Neural progenitor cell (in vitro differentiated cells): ENCODE data around the gene IQUB. TPM values are rescaled to one million over a fixed set of nuclear protein-coding genes. Genes with fewer than 3 reads are reported as not detected.
A peak's percentile ranks its signal among the peaks of the same experiment; 100 is the strongest.

Experiments
- DNase-seq: peaks from one replicate; pipeline ENCODE4 v3.0.0-alpha.2; 2016; ENCODE audit warnings: low spot score
- H2AFZ ChIP-seq: fragments of 200-600 bp; sonication (generic); replicated peaks from 2 replicates; pipeline ENCODE4 v1.6.1; 2016; ENCODE audit warnings: antibody characterized with exemption
- H3F3A ChIP-seq: fragments of 200-600 bp; sonication (generic); 2 replicates; pipeline ENCODE4 v1.6.1; 2016; ENCODE audit warnings: antibody characterized with exemption, low read depth
- H3K27ac ChIP-seq: fragments of 200-600 bp; sonication (generic); 2 replicates; pipeline ENCODE4 v1.5.1; 2016; ENCODE audit warnings: mild to moderate bottlenecking
- H3K27me3 ChIP-seq: fragments of 200-600 bp; sonication (generic); 2 replicates; pipeline ENCODE4 v1.6.1; 2016; ENCODE audit warnings: mild to moderate bottlenecking, moderate library complexity
- H3K36me3 ChIP-seq: fragments of 200-600 bp; sonication (generic); 2 replicates; pipeline ENCODE4 v1.5.1; 2016
- H3K4me1 ChIP-seq: fragments of 200-600 bp; sonication (generic); 2 replicates; pipeline ENCODE4 v1.6.1; 2016; ENCODE audit warnings: mixed run types
- H3K4me2 ChIP-seq: fragments of 200-600 bp; sonication (generic); 2 replicates; pipeline ENCODE4 v1.6.1; 2016
- H3K4me3 ChIP-seq: fragments of 200-600 bp; sonication (generic); 2 replicates; pipeline ENCODE4 v1.5.1; 2016
- H3K79me2 ChIP-seq: fragments of 200-600 bp; sonication (generic); 2 replicates; pipeline ENCODE4 v1.6.1; 2016; ENCODE audit warnings: low read depth
- H3K9ac ChIP-seq: fragments of 200-600 bp; sonication (generic); 2 replicates; pipeline ENCODE4 v1.6.1; 2016
- H3K9me3 ChIP-seq: fragments of 200-600 bp; sonication (generic); 2 replicates; pipeline ENCODE4 v1.5.1; 2016; ENCODE audit warnings: low read depth
- H4K20me1 ChIP-seq: fragments of 200-600 bp; sonication (generic); 2 replicates; pipeline ENCODE4 v1.6.1; 2016; ENCODE audit warnings: low read depth
- H3K27ac Mint-ChIP-seq: 3 replicates; pipeline ENCODE4 v1.8.0; 2021; ENCODE audit warnings: mixed read lengths
- H3K27me3 Mint-ChIP-seq: 2 replicates; pipeline ENCODE4 v1.8.0; 2022; ENCODE audit warnings: low read depth, mild to moderate bottlenecking, inconsistent platforms, moderate library complexity, mixed read lengths; ENCODE audit not compliant: insufficient read depth
- H3K36me3 Mint-ChIP-seq: 3 replicates; pipeline ENCODE4 v1.8.0; 2021; ENCODE audit warnings: mixed read lengths
- H3K4me1 Mint-ChIP-seq: 3 replicates; pipeline ENCODE4 v1.8.0; 2021; ENCODE audit warnings: mixed read lengths
- H3K4me3 Mint-ChIP-seq: 3 replicates; pipeline ENCODE4 v1.8.0; 2021; ENCODE audit warnings: mild to moderate bottlenecking, moderate library complexity, mixed read lengths
- H3K9me3 Mint-ChIP-seq: 3 replicates; pipeline ENCODE4 v1.8.0; 2020; ENCODE audit warnings: mixed read lengths
- CTCF ChIP-seq: fragments of 200-600 bp; sonication (generic); IDR thresholded peaks from 2 replicates; pipeline ENCODE4 v1.5.1; 2017; ENCODE audit warnings: antibody characterized with exemption, mild to moderate bottlenecking
- EZH2 ChIP-seq: fragments of 200-600 bp; sonication (generic); IDR thresholded peaks from 2 replicates; pipeline ENCODE4 v1.6.1; 2017; ENCODE audit warnings: antibody characterized with exemption, mild to moderate bottlenecking, moderate library complexity
- EZH2phosphoT487 ChIP-seq: fragments of 200-600 bp; sonication (generic); IDR thresholded peaks from 2 replicates; pipeline ENCODE4 v1.6.1; 2017; ENCODE audit warnings: antibody characterized with exemption
- total RNA-seq: library from RNA; depleted of rRNA; stranded (reverse); fragments of >200 nt; gene quantifications from 2 replicates; pipeline ENCODE4 v1.2.3, GENCODE V29; 2015; ENCODE audit warnings: low replicate concordance

IQUB gene
- total RNA-seq, 1 donor from 2014 or later = 0.58 TPM

- no peaks in the 10 kb centered on the region for H3K9me3 Mint-ChIP-seq
These were observed 73.8 kb downstream of the IQUB start for GRCh38 chr7:123460616-123461015.

GRCh38 chr7:123455965-123456470 lies 78.4 kb downstream of the IQUB start:
- no peak overlapping the region for H3K4me3 Mint-ChIP-seq
- Histone ChIP-seq H3K79me2 (no peaks in the 10 kb centered on the region), H2AFZ (no peak overlapping the region), H3K4me2 (no peak overlapping the region), H3K9me3 (no peaks in the 10 kb centered on the region), H3K27me3 (no peaks in the 10 kb centered on the region), H3K4me3 (no peak overlapping the region), H3K4me1 (no peaks in the 10 kb centered on the region), H4K20me1 (no peaks in the 10 kb centered on the region), H3K36me3 (no peaks in the 10 kb centered on the region), H3K9ac (no peak overlapping the region), H3F3A (no peaks in the 10 kb centered on the region), H3K27ac (no peak overlapping the region)
- H3K4me1 Mint-ChIP-seq = no peaks in the 10 kb centered on the region
- H3K27ac Mint-ChIP-seq = no peak overlapping the region
- no peaks in the 10 kb centered on the region for H3K27me3 Mint-ChIP-seq
- TF ChIP-seq EZH2 (no peak), EZH2phosphoT487 (no peak), CTCF (no peak)
- DNase-seq = no peak
- peaks cover 13% of the 10 kb centered on the region for H3K36me3 Mint-ChIP-seq
- H3K9me3 Mint-ChIP-seq = peaks cover 10% of the 10 kb centered on the region

More at GRCh38 chr7:123460616-123461015, 73.8 kb downstream of the IQUB start:
- no peak overlapping the region for H3K4me3 ChIP-seq
- H3K4me1 ChIP-seq = peaks cover 6% of the 10 kb centered on the region
- H3K27me3 ChIP-seq = no peaks in the 10 kb centered on the region
- no peak overlapping the region for H3K27ac ChIP-seq
- no peaks in the 10 kb centered on the region for H3K9me3 ChIP-seq
- Mint-ChIP-seq H3K4me1 (no peaks in the 10 kb centered on the region), H3K36me3 (no peaks in the 10 kb centered on the region), H3K4me3 (no peak overlapping the region), H3K27ac (no peak overlapping the region), H3K27me3 (no peaks in the 10 kb centered on the region)
- no peak overlapping the region for H2AFZ ChIP-seq
- TF ChIP-seq EZH2 = no peak
- TF ChIP-seq EZH2phosphoT487 = no peak
- no peak for TF ChIP-seq CTCF
- H3K9ac ChIP-seq = no peak overlapping the region
- H4K20me1 ChIP-seq = no peaks in the 10 kb centered on the region
- no peaks in the 10 kb centered on the region for H3K36me3 ChIP-seq
- H3K4me2 ChIP-seq = no peak overlapping the region
- no peaks in the 10 kb centered on the region for H3K79me2 ChIP-seq
- DNase-seq = no peak
- H3F3A ChIP-seq = no peaks in the 10 kb centered on the region

- peak overlapping the region; percentile 84 for H3K27ac ChIP-seq
- no peaks in the 10 kb centered on the region for H3K27me3 Mint-ChIP-seq
- H3K36me3 Mint-ChIP-seq = no peaks in the 10 kb centered on the region
- DNase-seq = peak; percentile 67
- no peak overlapping the region for H3K27ac Mint-ChIP-seq
- peaks cover 9% of the 10 kb centered on the region for H3K9me3 Mint-ChIP-seq
- no peak overlapping the region for H3K9ac ChIP-seq
- no peaks in the 10 kb centered on the region for H4K20me1 ChIP-seq
- H3K4me1 ChIP-seq = peaks cover 14% of the 10 kb centered on the region
- H3K9me3 ChIP-seq = no peaks in the 10 kb centered on the region
- no peaks in the 10 kb centered on the region for H3K36me3 ChIP-seq
- no peak overlapping the region for H3K4me3 ChIP-seq
- no peak overlapping the region for H2AFZ ChIP-seq
- no peaks in the 10 kb centered on the region for H3K79me2 ChIP-seq
- TF ChIP-seq EZH2phosphoT487 (no peak), CTCF (no peak), EZH2 (no peak)
- no peak overlapping the region for H3K4me3 Mint-ChIP-seq
- H3K4me1 Mint-ChIP-seq = peaks cover 19% of the 10 kb centered on the region
- H3F3A ChIP-seq = no peaks in the 10 kb centered on the region
- H3K4me2 ChIP-seq = peak overlapping the region; percentile 60
- no peaks in the 10 kb centered on the region for H3K27me3 ChIP-seq
These were observed 94.3 kb downstream of the IQUB start for GRCh38 chr7:123440101-123440548.
